AML-193 (cell line): ENCODE measurements around the gene CCDC106.

ENCODE experiments used
- DNase-seq, 2 experiments: peaks; one replicate each; lab custom pipeline; 2025; lab: John Stamatoyannopoulos, UW

CCDC106 gene

GRCh38 chr19:55647732-55648584, at the start of gene CCDC106:
Gene CCDC106 (plus strand): TSS chr19:55648212. CDS start chr19:55649047, 835 bp downstream.
- DNase-seq: peak; percentile 17 to 22

DNA sequence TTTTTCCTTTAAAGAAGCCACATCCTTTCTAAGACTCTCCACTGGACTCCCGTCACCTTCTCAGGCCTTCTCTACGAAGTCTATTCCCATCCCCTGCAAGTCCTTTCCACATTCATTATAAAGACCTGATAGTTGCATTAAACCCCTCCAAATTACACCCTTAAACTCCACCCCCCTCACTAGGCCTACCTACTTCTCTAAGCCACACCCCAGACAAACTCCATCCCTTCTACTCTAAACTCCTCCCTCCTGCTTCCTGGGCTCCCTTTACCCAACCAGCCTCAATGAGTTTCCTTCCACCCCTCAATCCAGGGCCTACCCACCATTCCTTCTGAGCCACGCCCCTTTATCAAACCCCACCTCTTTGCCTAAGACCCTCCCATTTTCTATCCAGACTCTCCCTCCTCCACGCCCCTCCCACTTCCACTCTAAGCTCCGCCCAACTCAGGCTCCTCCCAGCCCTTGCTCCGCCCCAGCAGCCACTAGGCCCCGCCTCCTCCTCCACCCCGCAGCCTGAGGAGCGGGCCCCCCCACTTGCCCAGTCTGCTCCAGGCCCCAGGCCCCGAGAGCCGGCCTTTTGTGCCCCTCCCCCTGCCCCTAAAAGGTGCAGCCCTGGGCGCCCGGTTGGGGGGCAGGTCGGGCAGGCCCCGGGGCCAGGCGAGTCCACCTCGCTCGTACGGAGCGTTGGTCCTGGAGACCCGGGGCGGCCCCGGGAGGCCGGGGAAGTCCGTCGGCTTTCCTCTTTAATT, 49.1 kb upstream of the CCDC106 start:
- DNase-seq: peak; percentile 76 to 83

GRCh38 chr19:55599468-55599841, 48.6 kb upstream of the CCDC106 start, which contains the start of gene FIZ1:
Gene FIZ1 (minus strand): TSS chr19:55599517. CDS start chr19:55597865, 1,652 bp downstream.
- DNase-seq: peak; percentile 90 to 94

DNA sequence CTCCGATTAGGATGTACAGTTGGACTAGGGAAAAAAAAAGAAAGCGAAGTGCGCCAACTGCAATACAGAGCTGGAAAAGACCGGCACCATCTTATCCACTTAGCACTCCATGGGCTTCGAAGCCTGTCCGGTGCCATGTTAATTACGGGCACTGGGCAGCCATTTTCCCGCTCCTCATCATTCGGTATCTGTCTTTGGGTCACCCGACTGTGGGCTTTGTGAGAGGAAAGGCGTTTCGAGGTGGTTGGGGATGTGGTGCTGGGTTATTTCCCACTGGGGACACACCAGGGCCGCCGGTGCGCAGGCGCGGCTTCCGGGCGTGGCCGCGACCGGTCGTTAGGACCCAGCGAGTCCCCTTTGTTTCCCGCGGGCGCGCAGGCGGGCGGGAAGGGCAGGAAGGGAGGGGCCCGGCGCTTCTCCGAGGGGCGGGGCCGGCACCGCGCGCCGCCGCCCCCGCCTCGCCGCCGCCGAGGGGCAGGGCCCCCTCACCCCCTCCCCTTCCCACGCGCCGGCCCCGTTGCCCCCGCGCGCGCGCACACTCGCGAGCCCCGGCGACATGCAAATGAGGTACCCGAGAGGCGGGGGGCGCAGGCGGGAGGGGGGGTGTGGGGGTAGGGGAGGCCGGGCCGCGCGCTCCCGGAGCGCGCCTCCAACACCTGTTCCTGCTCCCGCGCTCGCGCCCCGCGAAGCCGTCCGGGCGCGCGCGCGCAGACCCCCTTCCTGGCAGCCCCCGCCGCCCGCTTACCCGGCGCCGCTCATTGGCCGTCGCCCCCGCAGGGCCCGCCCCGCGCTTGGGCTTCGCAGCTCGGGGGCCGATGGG, 48.0 kb upstream of the CCDC106 start, which contains the start of gene ZNF524:
TSS of gene ZNF524 (plus strand) at position 447 of the 820 bp plus-strand sequence. CDS start 1,825 bp downstream, outside the sequence.
- peak; percentile 83 to 87 for DNase-seq

DNA sequence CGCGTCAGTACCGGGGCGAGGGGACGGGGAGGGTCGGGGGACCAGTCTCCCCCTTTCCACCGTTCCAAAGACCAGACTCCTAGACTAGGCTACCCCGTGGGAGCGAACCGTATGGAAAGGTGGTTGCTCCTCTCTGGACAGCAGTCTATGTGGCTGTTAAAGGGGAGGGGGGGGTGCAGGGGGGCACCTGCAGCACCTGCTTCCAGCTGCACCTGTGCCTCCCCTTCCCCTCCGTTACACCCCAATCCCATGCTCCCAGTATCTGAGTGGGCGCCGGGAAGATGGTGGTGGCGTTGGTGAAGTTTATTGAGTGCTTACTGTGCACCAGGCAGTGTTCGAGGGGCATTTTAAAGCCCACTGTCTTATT, 47.4 kb upstream of the CCDC106 start:
- DNase-seq: no peak

GRCh38 chr19:55601084-55601483, 46.9 kb upstream of the CCDC106 start:
- DNase-seq: no peak

DNA sequence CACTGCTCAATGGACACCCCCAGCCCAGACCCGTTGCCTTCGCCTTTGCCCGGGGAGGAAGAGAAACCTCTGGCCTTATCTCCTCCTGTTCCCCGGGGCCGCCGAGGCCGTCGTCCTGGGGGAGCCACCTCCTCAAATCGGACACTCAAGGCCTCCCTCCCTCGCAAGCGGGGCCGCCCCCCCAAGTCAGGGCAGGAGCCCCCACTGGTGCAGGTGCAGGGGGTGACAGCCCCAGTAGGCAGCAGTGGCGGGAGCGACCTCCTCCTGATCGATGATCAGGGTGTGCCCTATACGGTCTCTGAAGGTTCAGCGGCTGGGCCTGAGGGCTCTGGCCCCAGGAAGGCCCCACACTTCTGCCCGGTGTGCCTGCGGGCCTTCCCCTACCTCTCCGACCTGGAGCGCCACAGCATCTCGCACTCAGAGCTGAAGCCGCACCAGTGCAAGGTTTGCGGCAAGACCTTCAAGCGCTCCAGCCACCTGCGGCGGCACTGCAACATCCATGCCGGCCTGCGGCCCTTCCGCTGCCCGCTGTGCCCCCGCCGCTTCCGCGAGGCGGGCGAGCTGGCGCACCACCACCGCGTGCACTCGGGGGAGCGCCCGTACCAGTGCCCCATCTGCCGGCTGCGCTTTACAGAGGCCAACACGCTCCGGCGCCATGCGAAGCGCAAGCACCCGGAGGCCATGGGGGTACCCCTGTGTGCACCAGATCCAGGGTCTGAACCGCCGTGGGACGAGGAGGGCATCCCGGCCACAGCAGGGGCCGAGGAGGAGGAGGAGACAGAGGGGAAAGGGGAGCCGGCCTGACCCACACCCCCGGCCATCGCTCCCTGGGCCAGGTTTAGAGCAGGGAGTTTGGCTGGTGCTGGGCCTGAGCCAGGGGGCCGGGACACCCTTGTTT, 45.7 kb upstream of the CCDC106 start:
- no peak for DNase-seq

- DNase-seq: no peak
Measured at GRCh38 chr19:55603115-55603514, 44.9 kb upstream of the CCDC106 start.

GRCh38 chr19:55603581-55604292, 44.3 kb upstream of the CCDC106 start:
- DNase-seq: no peak

DNA sequence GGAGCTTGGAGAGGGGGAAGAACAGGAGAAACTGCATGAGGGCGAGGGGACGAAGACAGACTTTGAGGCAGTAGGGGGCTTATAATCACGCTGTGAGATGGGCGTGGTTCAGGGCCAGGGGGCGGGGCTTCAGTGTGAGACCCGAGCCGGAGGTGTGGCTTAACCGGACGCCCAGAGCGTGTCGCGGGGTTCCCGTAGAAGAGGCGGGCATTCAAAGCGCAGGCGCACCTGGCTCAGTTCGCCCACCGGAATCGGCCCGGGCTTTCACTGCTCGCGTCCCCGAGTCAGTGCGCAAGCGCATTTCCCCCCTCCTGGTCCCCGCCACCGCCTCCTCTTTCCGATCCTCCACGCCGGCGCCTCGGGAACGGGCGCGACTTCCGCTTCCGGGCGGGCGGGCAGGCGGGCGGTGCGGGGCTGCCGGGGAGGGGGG, 42.8 kb upstream of the CCDC106 start:
- DNase-seq: peak; percentile 81 to 91

DNA sequence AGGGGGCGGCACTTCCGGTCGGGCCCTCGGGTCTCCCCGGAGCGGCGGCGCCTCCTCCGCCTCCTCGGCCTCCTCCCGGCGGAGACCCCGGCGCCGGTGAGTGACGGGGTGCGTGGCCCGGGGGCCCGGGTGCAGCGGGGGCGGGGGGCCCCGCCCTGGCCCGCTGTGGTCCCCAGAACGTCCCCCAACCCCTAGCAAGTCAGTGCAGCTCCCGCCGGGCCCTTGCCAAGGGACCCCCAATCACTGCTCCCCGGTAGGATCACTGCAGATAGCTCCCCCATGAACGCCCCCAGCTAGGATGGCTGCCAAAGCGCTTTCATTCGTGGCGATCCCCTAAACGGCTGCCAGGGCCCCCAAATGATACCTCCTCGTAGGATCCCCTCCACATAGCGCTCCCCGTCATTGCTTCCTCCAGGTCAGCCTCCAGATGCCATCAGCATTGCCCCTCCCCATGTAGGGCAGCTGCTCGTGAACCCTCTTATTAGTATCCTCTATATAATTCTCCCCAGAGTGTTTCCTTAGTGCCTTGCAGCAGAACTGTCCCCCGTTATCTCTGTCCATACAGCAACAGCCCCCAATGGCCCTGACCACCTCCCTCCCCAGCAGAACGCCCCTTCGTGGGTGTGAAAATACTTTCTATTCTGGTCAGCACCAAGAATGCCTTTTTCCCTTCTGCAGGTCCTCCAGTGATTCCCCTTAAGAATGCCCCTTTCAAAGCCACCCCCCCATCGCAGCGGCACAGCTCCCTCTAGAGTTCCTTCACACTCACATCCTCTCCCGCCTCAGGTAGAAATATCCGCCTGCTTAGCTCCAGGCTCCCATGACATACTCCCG, 42.2 kb upstream of the CCDC106 start, which contains the start of gene ZNF865:
TSS of gene ZNF865 (plus strand) at position 11 of the 834 bp plus-strand sequence. CDS start 7,972 bp downstream, outside the sequence.
- peak; percentile 69 to 70 for DNase-seq

- DNase-seq: no peak
Measured at GRCh38 chr19:55606471-55606787, 41.6 kb upstream of the CCDC106 start.

- no peak for DNase-seq
Measured at GRCh38 chr19:55606817-55607216, 41.2 kb upstream of the CCDC106 start.

GRCh38 chr19:55609326-55609725, 38.7 kb upstream of the CCDC106 start:
- DNase-seq: no peak

DNA sequence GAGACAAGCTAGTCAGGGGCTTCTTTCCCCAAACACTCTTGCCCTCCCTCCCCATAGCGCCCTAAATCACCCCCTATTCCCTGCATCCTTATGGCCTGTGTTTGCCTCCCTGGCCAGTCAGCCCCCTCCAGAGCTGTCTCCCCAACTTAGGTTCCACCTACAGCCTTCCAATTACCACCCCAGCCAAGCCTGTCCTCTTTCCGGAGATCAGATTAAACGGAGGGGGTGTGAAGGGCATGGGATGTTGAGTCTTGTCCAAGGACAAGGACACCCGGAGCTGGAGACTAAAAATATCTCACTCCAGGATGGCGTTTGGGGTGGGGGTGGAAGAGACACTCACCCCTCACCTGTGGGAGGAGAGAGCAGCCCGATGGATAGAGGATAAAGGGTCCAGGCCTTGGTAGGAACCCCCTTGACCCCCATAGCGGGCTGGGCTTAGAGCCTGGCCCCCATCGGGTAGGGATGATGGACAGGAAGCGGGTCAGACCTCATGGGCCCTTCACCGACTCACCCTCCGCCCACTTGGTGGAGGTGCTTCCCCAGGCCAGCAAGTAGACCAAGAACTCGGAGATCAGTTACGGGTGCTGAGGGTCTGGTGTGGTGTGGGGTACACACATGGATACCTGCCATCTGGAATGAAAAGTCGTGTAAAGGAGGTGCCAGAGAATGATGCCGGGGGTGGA, 36.6 kb upstream of the CCDC106 start:
- DNase-seq: no peak

DNA sequence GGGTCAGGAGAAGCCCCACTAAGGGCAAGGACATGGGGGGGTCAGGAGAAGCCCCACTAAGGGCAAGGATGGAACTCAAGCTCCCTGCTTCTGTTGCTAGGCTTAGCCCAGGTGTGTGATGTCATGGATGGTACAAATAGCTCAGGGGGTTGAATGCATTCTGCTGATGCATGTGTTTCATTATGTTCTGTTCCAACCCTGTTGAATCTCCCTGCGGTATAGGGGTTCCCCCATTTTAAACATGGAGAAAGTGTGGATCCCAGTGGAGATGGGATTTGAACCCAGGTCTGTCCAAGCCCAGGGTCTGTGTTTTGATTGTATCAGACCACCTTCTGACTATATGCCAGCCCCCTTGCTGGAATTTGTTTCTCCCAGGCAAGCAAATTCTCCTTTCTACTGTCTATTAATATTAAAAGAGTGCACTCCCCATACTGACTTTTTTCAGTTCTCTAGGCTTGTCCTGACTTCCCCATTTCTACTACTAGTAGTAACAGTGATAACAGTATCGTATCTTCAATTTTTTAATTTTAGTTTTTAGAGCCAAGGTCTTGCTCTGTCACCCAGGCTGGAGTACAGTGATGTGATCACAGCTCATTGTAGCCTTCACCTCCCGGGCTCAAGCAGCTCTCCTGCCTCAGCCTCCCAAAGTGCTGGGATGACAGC, 35.9 kb upstream of the CCDC106 start:
- DNase-seq: no peak

GRCh38 chr19:55613396-55613795, 34.6 kb upstream of the CCDC106 start:
- no peak for DNase-seq
